Esophagus muscularis mucosa (tissue), 4 donors: ENCODE measurements around the gene TMEM237. TPM values are rescaled to one million over a fixed set of nuclear protein-coding genes. Genes with fewer than 3 reads are reported as not detected.
A peak's percentile ranks its signal among the peaks of the same experiment; 100 is the strongest.
"Not testable (repeated sequence)": the region's sequence is repeated elsewhere in the genome, so short reads cannot be mapped to it uniquely, and the experiment has no call there.

ENCODE experiments used
- DNase-seq: peaks from one replicate; pipeline ENCODE4 v3.0.0-alpha.2; 2017; ENCODE audit errors: extremely low spot score
- H3K27ac ChIP-seq, 4 donors: fragments of 200-600 bp; sonication (generic); replicated peaks in 1 of 4; 1 replicate in 3 of 4; 2 replicates in 1 of 4; pipeline ENCODE4 v1.5.1; 2016 to 2019; ENCODE audit warnings: mild to moderate bottlenecking in 1 of 4
- H3K27me3 ChIP-seq, 4 donors: fragments of 200-600 bp; sonication (generic); one replicate each; pipeline versions ENCODE4 v1.5.1 to v1.6.0; 2016 to 2019
- H3K36me3 ChIP-seq, 4 donors: fragments of 200-600 bp; sonication (generic); one replicate each; pipeline ENCODE4 v1.5.1; 2016 to 2019
- H3K4me1 ChIP-seq, 4 donors: fragments of 200-600 bp; sonication (generic); one replicate each; pipeline ENCODE4 v1.5.1; 2016 to 2019
- H3K4me3 ChIP-seq, 4 donors: fragments of 200-600 bp; sonication (generic); 1 replicate in 2 of 4; 2 replicates in 2 of 4; pipeline ENCODE4 v1.5.1; 2016 to 2019; ENCODE audit warnings: mild to moderate bottlenecking in 4 of 4, moderate library complexity in 1 of 4
- H3K9me3 ChIP-seq, 4 donors: fragments of 200-600 bp; sonication (generic); 1 replicate in 3 of 4; 2 replicates in 1 of 4; pipeline ENCODE4 v1.5.1; 2016 to 2019
- EP300 ChIP-seq: sonication (generic); formaldehyde crosslinking; IDR thresholded peaks from one replicate; pipeline ENCODE4 v1.6.1; 2017; ENCODE audit warnings: antibody characterized with exemption
- POLR2A ChIP-seq: fragments of 450-650 bp; IDR thresholded peaks from one replicate; pipeline ENCODE4 v1.6.1; 2017; ENCODE audit warnings: antibody characterized with exemption, moderate library complexity, mild to moderate bottlenecking, low read depth
- POLR2AphosphoS5 ChIP-seq, 2 donors: sonication (generic); formaldehyde crosslinking; IDR thresholded peaks; one replicate each; pipeline ENCODE4 v1.6.1; 2017; ENCODE audit warnings: antibody characterized with exemption in 2 of 2
- WGBS: methylation state at CpG from one replicate; pipeline ENCODE4 v1.1.5; 2018; 5-methylcytosine and 5-hydroxymethylcytosine counted together
- intact Hi-C: fragments of 100-400 bp; cut with DNase I; formaldehyde crosslinking; loops from one replicate; pipeline ENCODE4 v1.15.1; 2023
- total RNA-seq, 4 donors: library from RNA; depleted of rRNA; stranded (reverse); fragments of >200 nt; gene quantifications; one replicate each; pipeline versions ENCODE4 v1.1.0 to v1.2.1, GENCODE V29; 2016
- TF ChIP-seq, protein P1 (sequence below), 3 experiments: fragments of 200-600 bp in 2 of 3; fragments of 450-650 bp in 1 of 3; sonication (generic) in 2 of 3; IDR thresholded peaks; one replicate each; pipeline ENCODE4 v1.5.1; 2017 to 2019; ENCODE audit warnings: antibody characterized with exemption in 3 of 3, mild to moderate bottlenecking in 2 of 3, moderate library complexity in 1 of 3

TMEM237 gene
- total RNA-seq, 4 donors from 2014 or later: 14.5 to 17.7 (median 16.4) TPM

DNA sequence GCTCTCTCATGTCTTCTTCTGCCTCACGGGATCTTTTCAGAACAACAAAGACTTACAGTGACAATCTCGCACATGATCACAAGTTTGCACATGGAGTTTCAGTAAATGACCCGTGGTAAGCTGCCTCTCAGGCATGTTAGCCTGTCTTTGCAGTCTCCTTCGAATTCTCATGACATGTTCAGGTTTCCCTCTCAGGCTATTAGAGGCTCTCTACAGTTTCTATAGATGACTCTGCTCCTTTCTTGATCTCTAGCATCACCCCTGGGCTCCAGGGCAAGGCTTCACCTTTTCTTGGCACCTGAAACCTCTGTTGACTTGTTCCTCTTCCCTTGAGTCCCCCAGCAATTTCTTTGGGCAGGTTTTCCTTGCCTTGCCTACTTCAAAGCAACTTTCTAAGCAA, 32.2 kb upstream of the TMEM237 start:
- DNase-seq: no peak
- H3K4me3 ChIP-seq: no peak overlapping the region
- intact Hi-C loops: no loop called here
- H3K9me3 ChIP-seq: no peaks in the 10 kb centered on the region
- TF ChIP-seq POLR2A (no peak), POLR2AphosphoS5 (IDR thresholded peaks at IDR 0.05) (no peak), EP300 (no peak)
- TF ChIP-seq, protein P1, sequence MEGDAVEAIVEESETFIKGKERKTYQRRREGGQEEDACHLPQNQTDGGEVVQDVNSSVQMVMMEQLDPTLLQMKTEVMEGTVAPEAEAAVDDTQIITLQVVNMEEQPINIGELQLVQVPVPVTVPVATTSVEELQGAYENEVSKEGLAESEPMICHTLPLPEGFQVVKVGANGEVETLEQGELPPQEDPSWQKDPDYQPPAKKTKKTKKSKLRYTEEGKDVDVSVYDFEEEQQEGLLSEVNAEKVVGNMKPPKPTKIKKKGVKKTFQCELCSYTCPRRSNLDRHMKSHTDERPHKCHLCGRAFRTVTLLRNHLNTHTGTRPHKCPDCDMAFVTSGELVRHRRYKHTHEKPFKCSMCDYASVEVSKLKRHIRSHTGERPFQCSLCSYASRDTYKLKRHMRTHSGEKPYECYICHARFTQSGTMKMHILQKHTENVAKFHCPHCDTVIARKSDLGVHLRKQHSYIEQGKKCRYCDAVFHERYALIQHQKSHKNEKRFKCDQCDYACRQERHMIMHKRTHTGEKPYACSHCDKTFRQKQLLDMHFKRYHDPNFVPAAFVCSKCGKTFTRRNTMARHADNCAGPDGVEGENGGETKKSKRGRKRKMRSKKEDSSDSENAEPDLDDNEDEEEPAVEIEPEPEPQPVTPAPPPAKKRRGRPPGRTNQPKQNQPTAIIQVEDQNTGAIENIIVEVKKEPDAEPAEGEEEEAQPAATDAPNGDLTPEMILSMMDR (IDR thresholded peaks at IDR 0.05): no peak
- WGBS: 77% methylated on average over 4 of the region's 4 CpGs
- H3K4me1 ChIP-seq: no peaks in the 10 kb centered on the region
- H3K36me3 ChIP-seq: no peaks in the 10 kb centered on the region
- H3K27me3 ChIP-seq: no peaks in the 10 kb centered on the region
- no peak overlapping the region for H3K27ac ChIP-seq

DNA sequence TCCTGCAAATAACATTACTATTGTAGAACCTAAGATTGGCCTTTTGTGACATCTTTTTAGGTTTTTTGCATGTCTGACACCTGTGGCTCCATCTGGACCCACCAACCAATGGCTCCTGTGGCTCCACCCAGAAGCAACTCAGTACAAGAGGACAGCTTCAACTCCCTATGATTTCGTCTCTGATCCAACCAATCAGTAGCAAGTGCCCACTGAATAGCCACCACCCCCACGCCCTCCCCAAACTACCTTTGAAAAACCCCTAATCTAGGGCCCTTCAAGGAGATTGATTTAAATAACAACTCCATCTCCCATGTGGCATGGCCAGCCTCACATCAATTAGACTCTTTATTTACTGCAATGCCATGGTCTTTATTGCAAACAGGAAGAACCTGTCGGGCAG, 31.5 kb upstream of the TMEM237 start:
- Histone ChIP-seq H3K36me3 (no peaks in the 10 kb centered on the region), H3K9me3 (no peaks in the 10 kb centered on the region), H3K4me1 (no peaks in the 10 kb centered on the region), H3K27me3 (no peaks in the 10 kb centered on the region), H3K27ac (no peak overlapping the region), H3K4me3 (no peak overlapping the region)
- TF ChIP-seq EP300 (no peak), POLR2A (no peak), POLR2AphosphoS5 (IDR thresholded peaks at IDR 0.05) (no peak)
- TF ChIP-seq, protein P1 (IDR thresholded peaks at IDR 0.05): no peak
- intact Hi-C loops: no loop called here
- 97% methylated on average over 3 of the region's 3 CpGs for WGBS
- DNase-seq: peak; percentile 57

DNA sequence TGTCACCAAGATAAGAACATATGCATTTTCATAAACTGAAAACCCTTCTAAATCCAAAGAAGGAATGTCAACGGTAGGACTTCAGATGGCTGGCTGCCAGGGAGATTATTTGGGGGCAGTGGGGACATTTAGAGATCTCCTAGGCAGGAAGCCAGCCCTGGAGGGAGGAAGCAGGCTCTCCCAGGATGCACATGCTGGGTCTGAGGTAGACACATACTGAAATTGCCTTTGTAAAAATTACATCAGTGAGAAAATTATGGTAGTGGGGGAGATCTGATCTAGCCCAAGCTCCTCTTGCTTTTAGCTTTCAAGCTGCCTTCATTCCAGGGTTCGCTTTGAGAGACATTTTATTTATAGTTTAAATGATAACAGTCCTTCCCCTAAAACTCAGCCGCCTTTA, 31.0 kb upstream of the TMEM237 start:
- intact Hi-C loops: no loop called here
- TF ChIP-seq, protein P1 (IDR thresholded peaks at IDR 0.05): no peak
- Histone ChIP-seq H3K36me3 (no peaks in the 10 kb centered on the region), H3K9me3 (no peaks in the 10 kb centered on the region), H3K4me1 (no peaks in the 10 kb centered on the region), H3K27ac (no peak overlapping the region), H3K27me3 (no peaks in the 10 kb centered on the region), H3K4me3 (no peak overlapping the region)
- 77% methylated on average over 3 of the region's 3 CpGs for WGBS
- DNase-seq: no peak

DNA sequence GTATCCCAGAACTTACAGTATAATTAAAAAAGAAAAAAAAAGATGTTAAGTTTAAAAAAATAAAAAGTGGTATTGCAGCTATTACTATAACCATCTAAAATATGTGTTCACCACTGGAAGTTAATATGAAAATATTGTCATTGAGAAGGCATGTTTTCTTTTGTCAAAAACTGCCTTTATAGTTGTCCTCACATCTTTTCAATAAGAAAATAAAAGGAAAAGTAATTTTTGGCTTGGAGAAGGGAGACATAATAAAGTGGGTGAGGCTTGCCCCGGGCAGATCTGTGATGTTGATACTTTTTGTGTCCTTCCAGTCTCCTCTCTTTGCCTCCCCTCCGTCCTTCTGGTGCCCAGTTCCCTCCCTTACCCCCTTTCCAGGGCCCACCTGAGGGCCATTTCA, 30.2 kb upstream of the TMEM237 start:
- WGBS: 77% methylated on average over 2 of the region's 2 CpGs
- Histone ChIP-seq H3K36me3 (no peaks in the 10 kb centered on the region), H3K4me3 (no peak overlapping the region), H3K4me1 (no peaks in the 10 kb centered on the region), H3K9me3 (no peaks in the 10 kb centered on the region), H3K27ac (no peak overlapping the region), H3K27me3 (no peaks in the 10 kb centered on the region)
- peak; percentile 29 for DNase-seq
- TF ChIP-seq POLR2A (no peak), EP300 (no peak), POLR2AphosphoS5 (IDR thresholded peaks at IDR 0.05) (no peak)
- TF ChIP-seq, protein P1 (IDR thresholded peaks at IDR 0.05): no peak
- intact Hi-C loops: no loop called here

DNA sequence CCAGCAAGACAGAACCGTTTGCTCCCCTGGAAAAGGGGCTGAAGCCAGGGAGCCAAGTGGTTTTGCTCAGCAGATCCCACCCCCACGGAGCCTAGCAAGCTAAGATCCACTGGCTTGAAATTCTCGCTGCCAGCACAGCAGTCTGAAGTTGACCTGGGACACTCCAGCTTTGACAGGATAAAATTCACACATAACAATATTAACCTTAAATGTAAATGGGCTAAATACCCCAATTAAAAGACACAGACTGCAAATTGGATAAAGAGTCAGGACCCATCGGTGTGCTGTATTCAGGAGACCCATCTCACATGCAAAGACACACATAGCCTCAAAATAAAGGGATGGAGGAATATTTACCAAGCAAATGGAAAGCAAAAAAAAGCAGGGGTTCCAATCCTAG, 27.9 kb upstream of the TMEM237 start:
- H3K9me3 ChIP-seq, H3K27me3 ChIP-seq, intact Hi-C loops, H3K36me3 ChIP-seq, H3K4me1 ChIP-seq, H3K4me3 ChIP-seq, DNase-seq, H3K27ac ChIP-seq: not testable (repeated sequence)
- 62% methylated on average over 4 of the region's 4 CpGs for WGBS
